GM21825 (cell line): ENCODE data around the gene RNF13.

Source experiments
- ATAC-seq: cut with Tn5 transposase; IDR thresholded peaks from one replicate; pipeline ENCODE4 v1.9.1; 2021; ENCODE audit warnings: mild to moderate bottlenecking, moderate library complexity; ENCODE audit not compliant: unreplicated experiment

The RNF13 gene

GRCh38 chr3:149812606-149813366, at the start of gene RNF13:
TSS of gene RNF13 (plus strand) at chr3:149813215. CDS start at chr3:149846027, 32,812 bp downstream.
- peak; percentile 89 for ATAC-seq

- ATAC-seq = no peak
Observed at GRCh38 chr3:149763565-149764195, 49.3 kb upstream of the RNF13 start.

- no peak for ATAC-seq
Observed at GRCh38 chr3:149764302-149764701, 48.7 kb upstream of the RNF13 start.

- no peak for ATAC-seq
Observed at GRCh38 chr3:149765762-149766334, 47.2 kb upstream of the RNF13 start.

GRCh38 chr3:149767720-149768119, 45.3 kb upstream of the RNF13 start:
- no peak for ATAC-seq

- no peak for ATAC-seq
Observed at GRCh38 chr3:149768704-149769103, 44.3 kb upstream of the RNF13 start.

- ATAC-seq = no peak
Observed at GRCh38 chr3:149770246-149770645, 42.8 kb upstream of the RNF13 start.

GRCh38 chr3:149771652-149772271, 41.3 kb upstream of the RNF13 start:
- ATAC-seq = peak; percentile 57

- no peak for ATAC-seq
Observed at GRCh38 chr3:149772861-149773260, 40.2 kb upstream of the RNF13 start.

GRCh38 chr3:149776170-149776569, 36.8 kb upstream of the RNF13 start:
- no peak for ATAC-seq

- ATAC-seq = no peak
Observed at GRCh38 chr3:149777414-149778214, 35.4 kb upstream of the RNF13 start.

- no peak for ATAC-seq
Observed at GRCh38 chr3:149781211-149781610, 31.8 kb upstream of the RNF13 start.

- no peak for ATAC-seq
Observed at GRCh38 chr3:149781741-149782140, 31.3 kb upstream of the RNF13 start.

- ATAC-seq = no peak
Observed at GRCh38 chr3:149783576-149783975, 29.4 kb upstream of the RNF13 start.

GRCh38 chr3:149784064-149784704, 28.8 kb upstream of the RNF13 start:
- ATAC-seq = no peak

GRCh38 chr3:149790268-149790667, 22.7 kb upstream of the RNF13 start:
- no peak for ATAC-seq

- no peak for ATAC-seq
Observed at GRCh38 chr3:149790698-149791097, 22.3 kb upstream of the RNF13 start.

GRCh38 chr3:149792452-149793270, 20.4 kb upstream of the RNF13 start, which contains the start of gene ANKUB1:
TSS of gene ANKUB1 (minus strand) at chr3:149792554. CDS start at chr3:149792366, 188 bp downstream.
- no peak for ATAC-seq

GRCh38 chr3:149796026-149796425, 17.0 kb upstream of the RNF13 start:
- ATAC-seq = no peak
